GM13977 (cell line): Measurements from ENCODE around the gene SUSD2.

Source experiments
- DNase-seq: peaks from one replicate; pipeline ENCODE4 v3.0.0; 2012; ENCODE audit warnings: low spot score
- CTCF ChIP-seq: IDR thresholded peaks from 2 replicates; pipeline ENCODE4 v1.5.1; 2012; ENCODE audit warnings: mild to moderate bottlenecking, control low read depth; ENCODE audit not compliant: insufficient read depth; ENCODE audit errors: extremely low read depth, missing control alignments
- in situ Hi-C: fragments of 300-500 bp; cut with MboI; formaldehyde crosslinking; loops from one replicate; pipeline ENCODE4 v1.12.0; 2022; ENCODE audit warnings: low sequenced_read_pairs, low pct_unique_long_range_greater_than_20kb, mixed read lengths, inconsistent platforms; ENCODE audit not compliant: unreplicated experiment

The SUSD2 gene

GRCh38 chr22:24190159-24190540 is 8.9 kb downstream of the SUSD2 start:
- TF ChIP-seq CTCF, result no peak
- in situ Hi-C loops, result no loop called here
- no peak for DNase-seq

GRCh38 chr22:24190596-24191208 is 9.4 kb downstream of the SUSD2 start:
- in situ Hi-C loops, result no loop called here
- TF ChIP-seq CTCF, result no peak
- no peak for DNase-seq

DNA sequence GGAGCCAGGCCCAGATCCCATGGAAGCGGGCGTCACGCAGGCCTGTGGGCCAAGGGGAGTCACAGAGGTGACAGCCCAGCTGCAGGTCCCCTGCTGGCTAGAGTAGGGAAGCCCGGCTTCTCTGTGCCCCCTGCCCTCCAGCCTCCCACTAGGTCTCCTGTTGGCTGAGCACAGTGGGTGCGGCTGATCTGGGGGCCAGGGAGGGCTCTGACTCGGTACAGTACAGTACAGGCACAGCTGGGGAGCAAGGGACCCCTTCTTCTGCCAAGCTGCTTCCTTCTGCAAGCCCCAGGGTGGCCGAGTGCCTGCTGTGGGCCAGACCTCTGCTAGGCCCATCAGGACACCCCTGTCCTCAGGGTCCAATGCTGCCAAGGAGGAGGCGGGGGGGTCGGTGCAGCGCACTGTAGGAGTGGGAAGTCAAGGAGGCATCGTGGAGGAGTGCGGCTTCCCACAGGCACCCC is 10.1 kb downstream of the SUSD2 start:
- TF ChIP-seq CTCF, result no peak
- no peak for DNase-seq
- in situ Hi-C loops, result no loop called here

- in situ Hi-C loops, result no loop called here
- no peak for TF ChIP-seq CTCF
- no peak for DNase-seq
Observed at GRCh38 chr22:24191893-24192292, 10.6 kb downstream of the SUSD2 start.

GRCh38 chr22:24198682-24199052 is 17.4 kb downstream of the SUSD2 start:
- in situ Hi-C loops, result no loop called here
- DNase-seq, result no peak
- TF ChIP-seq CTCF, result no peak

DNA sequence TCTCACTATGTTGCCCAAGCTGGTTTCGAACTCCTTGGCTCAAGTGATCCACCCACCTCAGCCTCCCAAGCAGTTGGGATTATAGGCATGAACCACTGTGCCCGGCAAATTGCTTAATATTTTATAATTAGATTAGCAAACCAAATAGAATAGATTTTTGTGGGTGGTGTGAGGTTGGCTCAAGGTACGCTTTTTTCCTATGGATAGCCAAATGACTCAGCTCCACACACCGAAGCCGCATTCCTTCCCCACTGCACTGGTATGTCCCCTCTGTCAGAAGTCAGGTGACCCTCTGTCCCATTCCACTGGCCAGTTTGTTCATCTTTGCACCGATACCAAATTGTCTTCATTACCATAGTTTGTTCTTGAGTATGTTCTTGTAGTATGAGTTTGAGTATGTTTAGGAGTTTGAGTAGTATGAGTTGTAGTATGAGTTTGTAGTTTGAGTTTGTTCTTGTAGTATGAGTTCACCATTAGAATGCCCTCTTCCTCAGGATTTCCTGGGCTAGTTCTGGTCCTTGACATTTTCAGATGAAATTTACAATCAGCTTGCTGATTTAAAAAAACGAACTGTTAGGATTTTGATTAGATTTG is 19.4 kb downstream of the SUSD2 start:
- no peak for DNase-seq
- no peak for TF ChIP-seq CTCF
- in situ Hi-C loops, result no loop called here
